ENCODE measurements around the gene DAPK1. TPM values are rescaled to one million over a fixed set of nuclear protein-coding genes. Genes with fewer than 3 reads are reported as not detected.

Gene DAPK1
- total and polyA plus RNA-seq, 2 donors: 12.1 to 79.2 TPM

DNA sequence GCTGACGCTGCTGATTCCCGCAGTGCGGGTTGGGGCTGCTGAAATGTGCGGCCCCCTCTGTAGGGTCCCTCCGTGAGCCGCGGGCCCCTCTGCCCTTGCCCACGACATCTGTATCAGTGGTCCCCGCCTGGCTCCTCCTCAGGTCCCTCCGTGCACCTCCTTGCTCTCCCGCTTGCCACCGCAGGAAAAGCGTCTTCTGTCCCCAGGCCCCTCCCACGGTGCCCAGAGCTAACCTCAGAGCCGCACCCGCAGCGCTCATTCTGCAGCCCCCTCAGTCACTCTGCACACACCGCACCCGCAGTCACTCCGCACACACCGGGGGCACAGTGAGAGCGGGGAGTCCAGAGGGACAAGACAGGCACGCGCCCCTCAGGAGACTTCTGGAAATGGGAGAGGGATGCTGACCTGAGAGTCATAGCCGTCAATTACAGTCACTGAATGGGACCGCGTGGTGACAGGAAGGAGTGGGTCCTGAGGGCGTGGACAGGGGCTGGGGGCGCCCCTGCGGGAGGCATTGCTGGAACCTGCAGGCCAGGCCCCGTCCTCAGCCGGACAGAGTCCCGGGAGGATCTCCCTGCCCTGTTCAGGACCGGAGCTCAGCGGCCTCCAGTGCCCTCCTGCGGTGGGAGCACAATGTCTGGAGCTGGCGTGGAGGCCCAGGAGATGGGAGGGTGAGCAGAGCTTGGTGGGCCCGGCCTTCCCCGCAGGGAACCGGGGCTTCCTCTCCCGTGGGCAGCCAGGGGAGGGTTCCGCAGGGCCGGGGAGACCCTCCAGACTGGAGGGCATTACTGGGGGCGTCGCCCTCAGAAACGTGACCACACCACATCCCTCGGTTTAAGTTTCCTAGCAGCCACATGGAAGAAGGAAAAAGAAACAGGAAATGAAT, 162.1 kb downstream of the DAPK1 start:
- no peak for DNase-seq (ENCODE audit: extremely low spot score)
- Histone ChIP-seq H3K27ac (ENCODE audit: low read depth) (no peak overlapping the region), H3K4me3 (ENCODE audit: low read depth, low read length) (no peak overlapping the region), H3K4me1 (ENCODE audit: insufficient read depth) (no peaks in the 10 kb centered on the region), H3K36me3 (ENCODE audit: insufficient read depth) (no peaks in the 10 kb centered on the region)
- WGBS: 96% methylated on average over 47 of the region's 47 CpGs

- Histone ChIP-seq H3K36me3 (ENCODE audit: insufficient read depth) (no peaks in the 10 kb centered on the region), H3K4me1 (ENCODE audit: insufficient read depth) (no peaks in the 10 kb centered on the region), H3K4me3 (ENCODE audit: low read depth, low read length) (no peak overlapping the region), H3K27ac (ENCODE audit: low read depth) (no peak overlapping the region)
- no peak for DNase-seq (ENCODE audit: extremely low spot score)
- 97% methylated on average over 1 of the region's 1 CpG for WGBS
These were observed 163.6 kb downstream of the DAPK1 start for GRCh38 chr9:87661241-87661640.

DNA sequence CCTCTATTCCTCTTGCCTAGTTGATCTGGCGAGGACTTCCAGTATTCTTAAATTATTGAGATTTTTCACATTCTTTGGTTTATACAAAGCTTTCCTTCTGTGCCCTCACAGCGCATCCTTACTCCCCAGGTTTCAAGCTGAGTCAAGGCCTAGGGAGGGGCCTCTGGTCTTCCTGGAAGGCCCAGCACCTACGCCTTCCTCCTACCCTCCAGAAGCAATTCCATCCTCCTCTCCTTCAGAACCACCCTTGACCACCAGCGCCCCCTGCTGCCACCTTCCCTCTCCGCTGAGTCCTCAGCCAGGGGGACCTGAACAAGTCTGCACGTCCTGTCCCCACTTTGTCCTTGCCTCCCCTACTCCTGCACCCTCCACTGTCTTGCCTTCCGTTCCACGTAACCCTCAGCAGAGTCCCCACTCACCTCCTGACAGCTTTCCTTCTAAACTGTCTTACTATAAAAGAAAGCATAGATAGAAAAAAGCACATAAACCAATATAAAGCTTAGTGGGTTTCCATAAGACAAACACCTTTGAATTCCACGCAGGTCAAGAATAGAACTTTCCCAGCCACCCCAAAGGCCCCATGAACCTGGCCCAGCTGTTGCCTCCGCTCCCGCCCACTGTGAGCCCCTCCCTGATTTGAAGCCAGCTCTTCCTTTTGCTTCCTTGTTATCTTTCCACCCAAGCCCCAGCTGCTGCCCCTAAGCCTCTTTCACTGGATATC, 165.3 kb downstream of the DAPK1 start:
- WGBS: 79% methylated on average over 11 of the region's 11 CpGs
- H3K36me3 ChIP-seq (ENCODE audit: insufficient read depth): no peaks in the 10 kb centered on the region
- no peaks in the 10 kb centered on the region for H3K4me1 ChIP-seq (ENCODE audit: insufficient read depth)
- H3K4me3 ChIP-seq (ENCODE audit: low read depth, low read length): no peak overlapping the region
- H3K27ac ChIP-seq (ENCODE audit: low read depth): no peak overlapping the region
- DNase-seq (ENCODE audit: extremely low spot score): no peak

- Histone ChIP-seq H3K27ac (ENCODE audit: low read depth) (no peak overlapping the region), H3K4me3 (ENCODE audit: low read depth, low read length) (no peak overlapping the region), H3K36me3 (ENCODE audit: insufficient read depth) (no peaks in the 10 kb centered on the region), H3K4me1 (ENCODE audit: insufficient read depth) (no peaks in the 10 kb centered on the region)
- DNase-seq (ENCODE audit: extremely low spot score): no peak
- 92% methylated on average over 6 of the region's 6 CpGs for WGBS
These were observed 165.9 kb downstream of the DAPK1 start for GRCh38 chr9:87663556-87663955.

- H3K36me3 ChIP-seq (ENCODE audit: insufficient read depth): no peaks in the 10 kb centered on the region
- DNase-seq (ENCODE audit: extremely low spot score): no peak
- H3K27ac ChIP-seq (ENCODE audit: low read depth): no peak overlapping the region
- H3K4me3 ChIP-seq (ENCODE audit: low read depth, low read length): no peak overlapping the region
- 93% methylated on average over 19 of the region's 19 CpGs for WGBS
- no peaks in the 10 kb centered on the region for H3K4me1 ChIP-seq (ENCODE audit: insufficient read depth)
These were observed 166.7 kb downstream of the DAPK1 start for GRCh38 chr9:87664153-87665060.

DNA sequence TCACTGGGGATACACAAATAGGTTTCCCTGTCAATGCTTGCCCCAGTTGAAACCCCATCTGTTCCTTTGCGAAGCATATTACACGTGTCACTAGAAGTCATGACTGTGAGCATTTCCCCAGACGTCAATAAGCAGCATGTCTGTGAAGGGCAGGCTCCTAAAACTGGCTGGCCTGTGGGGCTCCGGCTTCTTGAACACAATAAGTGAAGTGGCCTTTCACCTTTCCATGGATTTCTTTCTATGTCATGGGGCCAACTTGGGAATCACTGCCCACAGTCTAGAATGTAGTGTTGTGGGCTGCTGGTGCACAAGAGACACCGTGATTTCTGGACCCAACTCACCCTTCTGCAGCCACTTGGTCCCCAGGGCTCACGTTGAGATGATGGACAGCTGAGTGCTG, 167.8 kb downstream of the DAPK1 start:
- Histone ChIP-seq H3K27ac (ENCODE audit: low read depth) (no peak overlapping the region), H3K36me3 (ENCODE audit: insufficient read depth) (no peaks in the 10 kb centered on the region), H3K4me1 (ENCODE audit: insufficient read depth) (no peaks in the 10 kb centered on the region), H3K4me3 (ENCODE audit: low read depth, low read length) (no peak overlapping the region)
- 94% methylated on average over 6 of the region's 6 CpGs for WGBS
- DNase-seq (ENCODE audit: extremely low spot score): no peak

- Histone ChIP-seq H3K36me3 (ENCODE audit: insufficient read depth) (no peaks in the 10 kb centered on the region), H3K27ac (ENCODE audit: low read depth) (no peak overlapping the region), H3K4me1 (ENCODE audit: insufficient read depth) (no peaks in the 10 kb centered on the region), H3K4me3 (ENCODE audit: low read depth, low read length) (no peak overlapping the region)
- no peak for DNase-seq (ENCODE audit: extremely low spot score)
- 75% methylated on average over 3 of the region's 3 CpGs for WGBS
These were observed 169.6 kb downstream of the DAPK1 start for GRCh38 chr9:87667164-87667738.

- DNase-seq (ENCODE audit: extremely low spot score): no peak
- WGBS: 92% methylated on average over 8 of the region's 8 CpGs
- Histone ChIP-seq H3K4me1 (ENCODE audit: insufficient read depth) (no peaks in the 10 kb centered on the region), H3K4me3 (ENCODE audit: low read depth, low read length) (no peak overlapping the region), H3K36me3 (ENCODE audit: insufficient read depth) (no peaks in the 10 kb centered on the region), H3K27ac (ENCODE audit: low read depth) (no peak overlapping the region)
These were observed 170.6 kb downstream of the DAPK1 start for GRCh38 chr9:87668222-87668621.

- 83% methylated on average over 4 of the region's 4 CpGs for WGBS
These were observed 171.1 kb downstream of the DAPK1 start for GRCh38 chr9:87668722-87669121.

GRCh38 chr9:87670572-87671264, 173.1 kb downstream of the DAPK1 start:
- WGBS: 94% methylated on average over 18 of the region's 18 CpGs
- H3K36me3 ChIP-seq (ENCODE audit: insufficient read depth): no peaks in the 10 kb centered on the region
- no peak for DNase-seq (ENCODE audit: extremely low spot score)
- H3K4me1 ChIP-seq (ENCODE audit: insufficient read depth): no peaks in the 10 kb centered on the region
- no peak overlapping the region for H3K4me3 ChIP-seq (ENCODE audit: low read depth, low read length)
- no peak overlapping the region for H3K27ac ChIP-seq (ENCODE audit: low read depth)

More at GRCh38 chr9:87668722-87669121, 171.1 kb downstream of the DAPK1 start:
- Histone ChIP-seq H3K27ac (ENCODE audit: low read depth) (no peak overlapping the region), H3K4me1 (ENCODE audit: insufficient read depth) (no peaks in the 10 kb centered on the region), H3K4me3 (ENCODE audit: low read depth, low read length) (no peak overlapping the region), H3K36me3 (ENCODE audit: insufficient read depth) (no peaks in the 10 kb centered on the region)
- DNase-seq (ENCODE audit: extremely low spot score): no peak

DNA sequence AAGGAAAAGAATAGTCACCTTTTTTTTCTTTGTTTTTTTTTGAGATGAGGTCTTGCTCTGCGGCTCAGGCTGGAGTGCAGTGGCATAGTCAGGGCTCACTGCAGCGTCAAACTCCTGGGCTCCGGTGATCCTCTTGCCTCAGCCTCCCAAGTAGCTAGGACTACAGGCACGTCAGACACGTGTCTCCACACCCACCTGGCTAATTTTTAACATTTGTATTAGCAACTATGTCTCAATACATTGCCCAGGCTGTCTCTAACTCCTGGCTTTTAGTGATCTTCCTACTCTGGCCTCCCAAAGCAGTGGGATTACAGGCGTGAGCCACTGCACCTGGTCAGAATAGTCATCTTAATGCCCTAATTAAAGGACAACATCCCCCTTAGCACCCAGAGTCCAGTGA, 173.8 kb downstream of the DAPK1 start:
- Histone ChIP-seq H3K27ac (ENCODE audit: low read depth) (no peak overlapping the region), H3K36me3 (ENCODE audit: insufficient read depth) (no peaks in the 10 kb centered on the region), H3K4me3 (ENCODE audit: low read depth, low read length) (no peak overlapping the region), H3K4me1 (ENCODE audit: insufficient read depth) (no peaks in the 10 kb centered on the region)
- no peak for DNase-seq (ENCODE audit: extremely low spot score)
- 92% methylated on average over 6 of the region's 6 CpGs for WGBS

DNA sequence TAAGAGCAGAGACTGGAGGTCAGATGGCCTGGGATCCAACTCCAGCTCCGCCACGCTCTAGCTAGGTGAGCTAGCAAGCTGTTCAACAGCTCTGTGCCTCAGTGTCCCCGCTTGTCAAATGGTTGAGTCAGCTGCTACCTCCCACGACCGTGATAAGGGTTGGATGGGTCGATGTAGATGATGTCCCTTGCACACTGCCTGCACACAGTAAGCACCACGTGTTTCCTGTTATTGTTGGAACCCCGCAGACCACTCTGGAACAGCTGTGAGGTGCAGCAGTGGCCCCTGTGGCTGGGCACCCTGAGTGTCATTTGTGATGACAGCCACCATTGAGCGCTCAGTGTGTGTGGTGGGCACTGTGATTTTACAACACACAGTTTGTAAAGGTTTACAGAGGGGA, 174.3 kb downstream of the DAPK1 start:
- no peak for DNase-seq (ENCODE audit: extremely low spot score)

GRCh38 chr9:87672586-87672985, 174.9 kb downstream of the DAPK1 start:
- H3K4me3 ChIP-seq (ENCODE audit: low read depth, low read length): no peak overlapping the region
- no peak for DNase-seq (ENCODE audit: extremely low spot score)
- no peak overlapping the region for H3K27ac ChIP-seq (ENCODE audit: low read depth)
- WGBS: 91% methylated on average over 8 of the region's 8 CpGs
- no peaks in the 10 kb centered on the region for H3K36me3 ChIP-seq (ENCODE audit: insufficient read depth)
- no peaks in the 10 kb centered on the region for H3K4me1 ChIP-seq (ENCODE audit: insufficient read depth)

More for the DNA sequence above, 174.3 kb downstream of the DAPK1 start:
- no peak overlapping the region for H3K27ac ChIP-seq (ENCODE audit: low read depth)
- H3K36me3 ChIP-seq (ENCODE audit: insufficient read depth): no peaks in the 10 kb centered on the region
- no peaks in the 10 kb centered on the region for H3K4me1 ChIP-seq (ENCODE audit: insufficient read depth)
- H3K4me3 ChIP-seq (ENCODE audit: low read depth, low read length): no peak overlapping the region
- 91% methylated on average over 9 of the region's 9 CpGs for WGBS

Measured in urinary bladder (tissue), 4 donors.